HG03045 (cell line): ENCODE measurements around the gene PRSS38.

ENCODE experiments used
- ATAC-seq: cut with Tn5 transposase; IDR thresholded peaks from one replicate; pipeline ENCODE4 v1.9.1; 2021; ENCODE audit warnings: mild to moderate bottlenecking, moderate library complexity; ENCODE audit not compliant: unreplicated experiment

The PRSS38 gene

DNA sequence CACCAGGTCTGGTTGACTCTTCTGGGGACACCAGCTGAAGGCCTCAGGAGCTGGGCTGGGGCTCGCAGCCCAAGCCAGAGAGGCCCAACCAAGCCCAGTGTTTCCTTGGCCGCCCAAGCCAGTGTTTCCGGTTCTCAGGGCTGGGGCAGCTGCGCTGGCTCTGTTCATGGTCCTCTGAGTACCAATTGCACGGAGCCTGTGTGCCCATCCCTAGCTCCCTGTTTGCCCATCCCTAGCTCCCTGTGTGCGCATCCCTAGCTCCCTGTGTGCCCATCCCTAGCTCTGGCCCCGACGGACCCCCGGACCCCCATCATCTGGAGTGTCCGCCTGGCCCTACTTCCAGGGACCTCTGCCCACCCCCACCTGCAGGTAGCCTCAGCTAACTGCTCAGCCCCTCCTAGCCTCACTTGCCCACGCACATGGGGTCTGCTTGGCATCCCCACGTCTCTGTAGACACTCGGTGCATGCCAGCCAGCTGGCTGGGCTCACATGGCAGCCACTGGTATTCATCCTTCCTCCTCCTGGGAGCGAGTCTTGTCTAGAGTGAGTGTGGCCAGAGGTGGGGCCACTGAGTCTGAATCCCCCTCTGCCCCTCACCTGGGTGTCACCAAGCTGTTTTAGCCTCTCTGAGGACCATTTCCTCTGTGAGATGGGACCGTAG lies 68.3 kb downstream of the PRSS38 start:
- ATAC-seq = no peak

GRCh38 chr1:227884370-227885134 lies 69.1 kb downstream of the PRSS38 start:
- no peak for ATAC-seq

GRCh38 chr1:227885135-227885647 lies 69.7 kb downstream of the PRSS38 start:
- no peak for ATAC-seq

- no peak for ATAC-seq
Measured at GRCh38 chr1:227885648-227886502, 70.4 kb downstream of the PRSS38 start.

- ATAC-seq = no peak
Measured at GRCh38 chr1:227886503-227886961, 71.1 kb downstream of the PRSS38 start.

DNA sequence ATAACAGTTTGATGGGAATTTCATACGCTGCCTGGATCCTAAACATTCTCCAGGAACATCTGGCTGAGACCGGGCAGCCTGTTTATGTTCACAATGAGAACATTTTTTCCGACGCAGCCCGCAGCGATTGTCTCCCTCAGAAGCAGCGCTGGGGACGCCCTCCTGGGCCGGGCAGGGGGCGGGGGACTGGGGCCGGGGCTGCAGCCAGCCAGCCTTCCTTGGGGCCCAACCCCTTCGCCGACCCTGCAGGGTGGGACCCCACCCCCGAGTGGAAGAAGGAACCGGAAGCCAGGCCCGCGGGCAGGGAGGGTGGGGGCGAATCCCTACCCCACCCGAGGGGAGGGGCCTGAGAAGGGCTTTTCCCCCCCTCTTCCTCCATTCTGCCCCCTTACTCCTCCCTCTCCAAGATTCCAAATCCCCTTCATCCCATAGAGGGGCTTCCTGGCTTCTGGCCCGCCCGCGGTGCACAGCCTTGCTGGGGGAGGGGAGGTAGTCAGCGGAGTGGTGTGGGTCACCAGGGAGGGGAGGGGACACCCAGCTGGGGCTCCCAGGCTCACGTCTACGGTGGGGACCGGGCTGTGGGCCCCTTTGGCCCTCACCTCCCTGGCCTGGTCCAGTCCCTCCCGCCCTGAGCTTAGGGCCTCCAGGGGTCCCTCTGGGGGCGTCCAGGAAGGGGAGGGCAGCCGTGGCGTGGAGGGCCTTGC lies 71.7 kb downstream of the PRSS38 start:
- no peak for ATAC-seq

DNA sequence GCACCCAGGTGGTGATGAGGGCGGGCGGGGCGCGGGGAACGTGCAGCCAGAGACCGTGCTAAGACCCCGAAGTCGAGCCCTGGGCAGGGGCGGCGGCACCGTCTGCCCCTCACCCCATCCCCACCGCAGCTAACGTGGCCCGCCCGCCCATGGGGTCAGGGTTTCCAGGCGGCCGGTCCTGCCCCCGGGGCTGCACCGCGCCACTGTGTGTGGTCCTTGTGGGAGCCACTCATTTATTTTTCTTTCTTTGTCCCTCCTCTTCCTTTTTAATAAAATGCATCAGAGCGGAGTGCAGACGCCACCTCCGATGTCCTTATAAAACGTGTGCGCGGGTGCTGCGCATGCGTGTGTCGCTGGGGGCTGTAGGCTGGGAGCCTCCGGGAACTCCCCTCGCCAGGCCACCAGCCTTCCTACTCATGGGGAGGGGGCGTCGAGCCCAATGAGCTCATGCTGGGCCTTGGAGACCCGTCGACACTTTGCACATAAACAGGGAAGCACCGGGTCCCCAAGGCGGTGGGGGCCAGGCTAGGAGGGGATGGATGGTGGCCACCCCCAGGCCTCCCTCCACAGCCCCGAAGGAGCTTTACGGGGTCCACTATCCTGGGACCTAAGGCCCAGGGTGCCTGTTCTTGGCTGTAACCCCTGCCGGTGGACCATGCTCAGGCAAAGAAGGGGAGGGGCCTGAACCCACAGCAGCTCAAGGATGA lies 72.4 kb downstream of the PRSS38 start:
- ATAC-seq = no peak

- no peak for ATAC-seq
Measured at GRCh38 chr1:227888404-227889046, 73.0 kb downstream of the PRSS38 start.

DNA sequence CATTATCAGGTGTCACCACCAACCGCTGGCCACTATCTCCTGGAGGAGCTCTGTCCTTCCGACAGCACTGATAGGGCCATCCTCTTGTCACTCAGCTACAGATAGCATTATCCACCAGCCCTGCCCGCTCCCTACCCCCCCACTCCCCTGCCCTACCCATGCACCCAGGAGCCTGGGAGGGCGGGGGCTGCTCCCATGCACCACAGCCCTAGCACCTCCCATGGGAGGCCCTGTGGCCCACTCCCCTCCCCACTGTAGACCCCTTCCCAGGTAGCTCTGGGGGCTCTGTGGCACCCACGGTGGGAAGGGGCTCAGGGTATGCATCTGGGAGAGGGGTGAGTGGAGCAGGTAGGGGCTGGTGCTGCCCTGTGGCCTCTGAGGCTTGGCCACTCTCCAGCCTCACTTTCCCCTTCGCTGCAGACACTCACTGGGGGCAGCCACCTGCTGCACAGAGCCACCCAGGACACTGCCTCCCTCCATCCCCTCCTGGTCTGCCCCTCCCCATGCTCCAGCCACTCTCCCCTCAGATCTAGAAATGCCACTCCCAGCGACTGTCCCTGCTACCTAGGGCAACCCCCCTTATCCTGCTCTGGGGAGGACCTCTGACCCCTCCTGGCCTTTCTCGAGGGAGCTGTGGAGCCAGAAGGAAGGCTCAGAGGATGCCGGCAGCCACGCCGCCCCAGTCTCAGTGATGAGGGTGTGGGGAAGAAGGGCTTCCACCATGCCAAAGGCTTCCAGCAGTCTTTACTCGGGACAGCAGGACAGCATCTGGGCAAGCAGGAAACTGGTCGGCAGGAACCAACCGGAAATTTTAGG lies 73.8 kb downstream of the PRSS38 start:
- no peak for ATAC-seq

DNA sequence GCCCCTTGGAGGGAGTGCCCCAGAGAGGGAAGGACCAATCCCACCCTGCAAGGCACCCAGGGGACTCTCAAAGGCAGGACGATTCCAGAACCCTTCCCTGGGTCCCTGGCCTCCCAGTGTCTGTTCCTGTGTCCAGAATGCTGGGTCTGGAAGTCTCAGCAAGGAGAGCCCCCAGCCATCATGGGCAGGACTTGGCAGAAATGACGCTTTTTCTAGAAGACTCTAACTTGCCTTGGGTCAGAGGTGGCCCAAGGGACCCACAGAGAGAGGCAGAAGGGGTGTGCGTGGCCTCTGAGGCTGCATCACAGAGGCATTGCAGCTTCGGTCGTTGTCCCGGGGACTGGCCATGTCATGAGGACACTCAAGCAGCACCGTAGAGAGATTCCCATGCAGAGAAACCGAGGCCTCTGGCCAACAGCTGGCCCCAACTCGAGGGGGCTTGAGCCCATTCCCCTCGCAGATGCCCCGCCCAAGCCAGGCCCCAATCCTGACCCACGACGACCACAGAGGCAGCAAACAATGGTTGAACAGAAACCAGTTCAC lies 74.5 kb downstream of the PRSS38 start:
- ATAC-seq = no peak

DNA sequence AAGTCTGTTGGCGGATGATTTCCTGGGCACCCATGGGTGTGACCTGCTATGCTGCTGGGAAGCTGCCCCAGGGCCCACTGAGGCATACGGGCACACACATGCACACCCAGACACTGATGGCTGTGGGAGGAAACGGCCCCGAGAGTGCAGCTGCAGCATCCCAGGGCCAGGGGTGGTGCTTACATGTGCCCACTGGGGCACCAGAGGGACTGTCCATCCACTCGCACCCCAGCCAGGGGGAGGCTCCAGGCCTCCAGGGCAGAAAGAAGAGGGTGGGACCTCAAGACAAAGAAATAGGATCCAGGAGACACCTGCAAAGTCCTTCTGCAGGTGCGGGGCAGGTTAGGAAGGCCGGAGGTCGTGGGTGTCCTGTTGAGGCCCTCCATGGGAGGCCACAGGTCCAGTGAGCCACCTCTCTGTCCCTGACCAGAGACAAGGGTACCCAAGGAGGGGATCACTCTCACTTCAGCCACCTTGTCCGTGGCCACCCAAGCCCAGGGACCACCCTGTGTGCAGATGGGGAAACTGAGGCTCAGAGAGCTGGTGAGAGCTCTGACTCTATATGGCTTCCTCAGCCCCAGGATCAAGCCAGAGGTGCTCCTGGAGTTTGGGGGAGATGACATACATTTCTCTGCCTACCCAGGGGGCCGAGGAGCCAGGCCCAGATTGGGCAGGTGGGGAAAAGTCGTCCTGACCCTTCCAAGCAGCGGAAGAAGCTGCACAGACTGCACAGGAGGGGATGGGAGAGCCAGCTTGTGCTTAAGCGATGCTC lies 75.2 kb downstream of the PRSS38 start:
- ATAC-seq = no peak

- no peak for ATAC-seq
Measured at GRCh38 chr1:227891223-227891954, 75.9 kb downstream of the PRSS38 start.

- ATAC-seq = no peak
Measured at GRCh38 chr1:227891955-227892488, 76.5 kb downstream of the PRSS38 start.

GRCh38 chr1:227892489-227893299 lies 77.2 kb downstream of the PRSS38 start:
- ATAC-seq = no peak

DNA sequence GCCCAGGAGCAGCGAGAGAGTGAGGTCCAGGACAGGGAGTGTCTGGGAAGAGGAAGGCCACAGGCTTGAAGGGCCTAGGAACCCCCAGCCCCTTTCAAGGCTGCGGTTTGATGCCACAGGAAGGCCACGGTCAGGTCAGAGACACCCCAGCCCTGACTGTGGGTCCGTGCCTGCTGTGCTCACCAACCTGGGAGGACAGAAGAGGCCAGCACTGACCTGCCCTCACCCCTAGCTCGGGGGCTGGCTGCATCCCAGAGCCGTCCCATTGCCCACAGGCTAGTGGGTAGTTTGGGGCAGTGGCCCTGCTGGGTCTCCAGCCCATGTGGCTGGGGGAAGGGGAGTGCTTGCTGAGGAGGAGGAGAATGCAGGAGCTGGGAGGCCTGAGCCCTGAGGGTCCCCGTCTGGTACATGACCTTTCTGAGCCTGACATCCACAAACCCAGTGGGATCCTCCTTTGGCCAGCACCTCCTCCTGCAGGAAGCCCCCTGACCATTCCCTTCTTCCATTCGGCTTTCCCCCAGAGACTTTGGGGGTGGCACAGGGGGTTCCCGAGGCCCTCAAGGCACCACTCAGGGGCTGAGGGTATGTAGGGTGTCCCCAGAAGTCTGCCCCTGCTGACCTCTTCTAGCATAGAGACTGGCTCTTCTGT lies 77.9 kb downstream of the PRSS38 start:
- no peak for ATAC-seq
